Parathyroid adenoma (tissue), 2 donors: Measurements from ENCODE around the gene CCDC68.

Source experiments
- H2AFZ ChIP-seq: fragments of 300-600 bp; sonication (generic); one replicate; pipeline ENCODE4 v1.7.0; 2017; ENCODE audit warnings: antibody characterized with exemption, mild to moderate bottlenecking
- H3K27ac ChIP-seq: fragments of 300-600 bp; sonication (generic); one replicate; pipeline ENCODE4 v1.7.0; 2017
- H3K27me3 ChIP-seq: fragments of 300-600 bp; sonication (generic); one replicate; pipeline ENCODE4 v1.7.0; 2017; ENCODE audit warnings: low read length; ENCODE audit not compliant: control insufficient read depth, insufficient read depth
- H3K36me3 ChIP-seq: fragments of 300-600 bp; sonication (generic); one replicate; pipeline ENCODE4 v1.7.0; 2017; ENCODE audit warnings: low read length; ENCODE audit not compliant: control insufficient read depth, insufficient read depth
- H3K4me1 ChIP-seq: fragments of 300-600 bp; sonication (generic); one replicate; pipeline ENCODE4 v1.7.0; 2017; ENCODE audit warnings: control low read depth
- H3K4me2 ChIP-seq: fragments of 300-600 bp; sonication (generic); one replicate; pipeline ENCODE4 v1.7.0; 2017; ENCODE audit warnings: low read length
- H3K4me3 ChIP-seq: fragments of 300-600 bp; sonication (generic); one replicate; pipeline ENCODE4 v1.7.0; 2017; ENCODE audit warnings: low read depth, low read length
- H3K79me2 ChIP-seq: fragments of 300-600 bp; sonication (generic); one replicate; pipeline ENCODE4 v1.7.0; 2017; ENCODE audit warnings: control low read depth
- H3K9ac ChIP-seq: fragments of 300-600 bp; sonication (generic); one replicate; pipeline ENCODE4 v1.7.0; 2017; ENCODE audit warnings: mild to moderate bottlenecking
- H3K9me3 ChIP-seq: fragments of 300-600 bp; sonication (generic); one replicate; pipeline ENCODE4 v1.7.0; 2017; ENCODE audit warnings: low read length; ENCODE audit not compliant: control insufficient read depth
- TF ChIP-seq, protein P1 (sequence below): fragments of 300-600 bp; sonication (generic); IDR thresholded peaks from one replicate; pipeline ENCODE4 v1.7.0; 2017; ENCODE audit warnings: antibody characterized with exemption, mild to moderate bottlenecking
- donor health status: primary hyperparathyroidism.

CCDC68 gene

DNA sequence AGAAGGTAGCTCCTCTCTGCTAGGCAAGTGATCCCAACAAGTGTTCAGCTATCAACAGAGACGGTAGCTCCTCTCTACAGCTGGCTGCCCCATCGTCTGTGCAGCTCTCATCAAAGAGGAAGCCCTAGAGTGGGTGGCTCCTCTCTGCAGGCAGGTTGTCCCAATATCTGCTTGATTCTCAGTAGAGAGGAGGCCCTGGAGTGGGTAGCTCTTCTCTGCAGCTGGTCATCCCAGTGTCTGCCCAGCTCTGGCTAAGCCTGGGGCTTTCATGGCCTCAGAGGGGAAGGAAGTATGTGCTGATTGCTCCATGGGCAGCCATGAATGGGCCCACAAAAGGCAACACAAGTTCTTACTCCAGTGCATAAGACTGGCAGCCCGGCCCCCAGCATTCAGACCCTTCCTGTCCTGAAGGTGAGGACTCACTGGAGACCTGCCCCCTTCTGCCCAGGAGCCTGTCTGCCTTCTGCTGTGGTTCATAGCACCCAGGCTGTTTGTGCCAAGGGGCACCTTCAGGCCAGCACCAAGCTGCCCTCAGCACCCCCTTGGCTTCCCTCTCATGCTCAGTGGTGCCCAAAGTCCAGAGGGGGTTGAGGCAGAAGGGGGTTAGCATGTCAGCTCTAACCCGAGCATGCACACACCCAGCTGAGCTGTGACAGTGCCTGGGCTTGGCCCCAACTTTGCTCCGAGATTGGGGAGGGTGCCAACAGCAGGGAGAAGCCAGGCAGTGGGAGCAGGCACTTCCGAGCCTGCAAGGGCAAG lies 48.9 kb downstream of the CCDC68 start:
- no peak overlapping the region for H3K9ac ChIP-seq
- H2AFZ ChIP-seq: no peak overlapping the region
- no peaks in the 10 kb centered on the region for H3K9me3 ChIP-seq
- H3K4me2 ChIP-seq: no peak overlapping the region
- no peaks in the 10 kb centered on the region for H3K4me1 ChIP-seq
- no peaks in the 10 kb centered on the region for H3K27me3 ChIP-seq
- TF ChIP-seq, protein P1, sequence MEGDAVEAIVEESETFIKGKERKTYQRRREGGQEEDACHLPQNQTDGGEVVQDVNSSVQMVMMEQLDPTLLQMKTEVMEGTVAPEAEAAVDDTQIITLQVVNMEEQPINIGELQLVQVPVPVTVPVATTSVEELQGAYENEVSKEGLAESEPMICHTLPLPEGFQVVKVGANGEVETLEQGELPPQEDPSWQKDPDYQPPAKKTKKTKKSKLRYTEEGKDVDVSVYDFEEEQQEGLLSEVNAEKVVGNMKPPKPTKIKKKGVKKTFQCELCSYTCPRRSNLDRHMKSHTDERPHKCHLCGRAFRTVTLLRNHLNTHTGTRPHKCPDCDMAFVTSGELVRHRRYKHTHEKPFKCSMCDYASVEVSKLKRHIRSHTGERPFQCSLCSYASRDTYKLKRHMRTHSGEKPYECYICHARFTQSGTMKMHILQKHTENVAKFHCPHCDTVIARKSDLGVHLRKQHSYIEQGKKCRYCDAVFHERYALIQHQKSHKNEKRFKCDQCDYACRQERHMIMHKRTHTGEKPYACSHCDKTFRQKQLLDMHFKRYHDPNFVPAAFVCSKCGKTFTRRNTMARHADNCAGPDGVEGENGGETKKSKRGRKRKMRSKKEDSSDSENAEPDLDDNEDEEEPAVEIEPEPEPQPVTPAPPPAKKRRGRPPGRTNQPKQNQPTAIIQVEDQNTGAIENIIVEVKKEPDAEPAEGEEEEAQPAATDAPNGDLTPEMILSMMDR: no peak
- H3K36me3 ChIP-seq: no peaks in the 10 kb centered on the region
- H3K4me3 ChIP-seq: no peak overlapping the region
- H3K79me2 ChIP-seq: no peaks in the 10 kb centered on the region
- H3K27ac ChIP-seq: no peak overlapping the region

DNA sequence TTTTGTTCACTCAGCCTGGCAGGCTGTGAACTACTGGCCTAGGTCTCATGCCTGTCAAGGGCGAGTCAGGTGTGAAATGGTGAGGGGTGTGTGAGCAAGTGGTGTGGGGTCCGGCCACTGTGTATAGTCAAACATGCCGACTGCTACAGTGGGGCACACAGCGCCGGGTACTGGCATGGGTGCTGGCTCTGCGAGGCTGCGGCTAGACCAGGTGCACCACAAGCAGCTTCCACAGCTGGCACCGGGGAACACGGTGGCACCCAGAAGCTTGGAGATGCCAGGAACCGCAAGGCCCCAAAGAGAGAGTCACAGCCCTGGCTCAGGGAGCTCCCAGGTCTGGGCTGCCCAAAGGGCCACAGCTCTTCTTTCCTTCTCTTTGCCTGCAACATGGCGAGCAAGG lies 49.7 kb downstream of the CCDC68 start:
- no peaks in the 10 kb centered on the region for H3K36me3 ChIP-seq
- no peak overlapping the region for H3K4me2 ChIP-seq
- H3K27ac ChIP-seq: no peak overlapping the region
- H3K4me3 ChIP-seq: no peak overlapping the region
- H3K9ac ChIP-seq: no peak overlapping the region
- H2AFZ ChIP-seq: no peak overlapping the region
- TF ChIP-seq, protein P1: no peak
- H3K27me3 ChIP-seq: no peaks in the 10 kb centered on the region
- no peaks in the 10 kb centered on the region for H3K79me2 ChIP-seq
- no peaks in the 10 kb centered on the region for H3K4me1 ChIP-seq
- H3K9me3 ChIP-seq: no peaks in the 10 kb centered on the region

DNA sequence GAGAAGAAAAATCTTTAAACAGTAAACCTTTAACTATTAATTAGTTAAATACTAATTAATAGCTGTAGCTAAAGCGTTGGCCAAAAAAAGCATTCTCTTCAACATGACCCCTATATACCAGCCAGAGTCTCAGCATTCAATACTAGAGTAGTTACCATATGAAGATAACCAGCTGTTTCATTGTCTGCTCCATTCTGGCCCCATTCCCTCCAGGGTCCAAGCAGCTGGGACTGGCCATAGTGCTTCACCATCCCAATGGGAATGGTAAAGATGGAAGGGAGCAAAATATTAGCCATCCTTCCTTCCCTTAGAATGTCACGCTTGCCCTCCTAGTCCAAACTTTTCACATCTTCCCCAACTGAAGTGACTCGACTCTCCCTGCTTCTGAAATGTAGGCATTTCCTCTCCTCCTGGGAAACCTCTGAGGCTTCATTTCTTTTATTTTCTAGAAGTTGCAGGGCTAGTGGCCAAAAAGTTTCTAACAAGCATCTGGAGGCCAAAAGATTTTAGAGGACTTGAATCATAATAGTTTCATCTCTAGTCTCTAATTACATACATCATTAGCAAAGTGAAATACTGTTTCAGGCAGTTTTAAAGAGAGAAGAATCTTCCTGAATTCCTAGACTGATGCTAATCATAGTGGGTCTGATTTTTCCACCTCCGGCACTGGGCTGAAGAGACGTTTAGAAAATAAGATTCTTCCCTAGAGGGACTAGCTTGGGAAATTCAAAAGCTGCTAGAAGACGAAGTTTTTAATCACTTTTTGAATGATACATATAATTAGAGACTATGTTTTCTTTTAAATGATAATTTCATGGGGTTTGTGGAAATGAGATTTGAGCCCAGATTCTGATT lies 52.7 kb downstream of the CCDC68 start:
- no peaks in the 10 kb centered on the region for H3K4me1 ChIP-seq
- H3K27ac ChIP-seq: no peak overlapping the region
- H3K9ac ChIP-seq: no peak overlapping the region
- H3K4me3 ChIP-seq: no peak overlapping the region
- no peaks in the 10 kb centered on the region for H3K79me2 ChIP-seq
- H3K9me3 ChIP-seq: no peaks in the 10 kb centered on the region
- H3K27me3 ChIP-seq: no peaks in the 10 kb centered on the region
- H3K36me3 ChIP-seq: no peaks in the 10 kb centered on the region
- H3K4me2 ChIP-seq: no peak overlapping the region
- TF ChIP-seq, protein P1: no peak
- no peak overlapping the region for H2AFZ ChIP-seq

DNA sequence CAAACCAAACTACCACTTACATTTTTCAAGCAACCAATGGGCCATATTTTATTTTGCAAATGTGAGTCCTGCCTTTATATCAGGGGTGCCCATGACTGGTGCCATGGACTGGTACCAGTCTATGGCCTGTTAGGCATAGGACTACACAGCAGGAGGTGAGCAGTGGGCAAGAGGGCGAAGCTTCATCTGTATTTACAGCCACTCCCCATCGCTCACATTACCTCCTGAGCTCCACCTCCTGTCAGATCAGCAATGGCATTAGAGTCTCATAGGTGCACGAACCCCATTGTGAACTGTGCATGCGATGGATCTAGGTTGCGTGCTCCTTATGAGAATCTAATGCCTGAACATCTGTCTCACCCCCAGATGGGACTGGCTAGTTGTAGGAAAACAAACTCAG lies 53.6 kb downstream of the CCDC68 start:
- no peaks in the 10 kb centered on the region for H3K27me3 ChIP-seq
- no peak overlapping the region for H3K4me2 ChIP-seq
- TF ChIP-seq, protein P1: no peak
- H3K36me3 ChIP-seq: no peaks in the 10 kb centered on the region
- H3K79me2 ChIP-seq: no peaks in the 10 kb centered on the region
- H3K9me3 ChIP-seq: no peaks in the 10 kb centered on the region
- H3K9ac ChIP-seq: no peak overlapping the region
- no peak overlapping the region for H3K4me3 ChIP-seq
- no peak overlapping the region for H3K27ac ChIP-seq
- no peak overlapping the region for H2AFZ ChIP-seq
- H3K4me1 ChIP-seq: no peaks in the 10 kb centered on the region
